Astrocyte (in vitro differentiated cells and primary cell): Measurements from ENCODE around the gene GNAQ. TPM values are rescaled to one million over a fixed set of nuclear protein-coding genes. Genes with fewer than 3 reads are reported as not detected.

Experiments
- DNase-seq: peaks from one replicate; pipeline ENCODE4 v3.0.0-alpha.2; 2010; ENCODE audit warnings: low read depth
- FAIRE-seq: peaks from 2 replicates; lab custom pipeline; 2011; peaks lifted over from hg19 to GRCh38; lab: Jason Lieb, UNC
- H2AFZ ChIP-seq: 2 replicates; pipeline ENCODE4 v1.6.0; 2012; ENCODE audit warnings: low read depth, low read length, inconsistent platforms
- H3K27ac ChIP-seq: 2 replicates; pipeline ENCODE4 v1.5.1; 2011; ENCODE audit warnings: low read depth, low read length, inconsistent platforms
- H3K27me3 ChIP-seq: 2 replicates; pipeline ENCODE4 v1.6.0; 2011; ENCODE audit warnings: low read length, inconsistent platforms; ENCODE audit not compliant: insufficient read depth
- H3K36me3 ChIP-seq: 2 replicates; pipeline ENCODE4 v1.5.1; 2011; ENCODE audit warnings: low read length, inconsistent platforms; ENCODE audit not compliant: insufficient read depth
- H3K4me1 ChIP-seq: 2 replicates; pipeline ENCODE4 v1.5.1; 2011; ENCODE audit warnings: low read length, inconsistent platforms; ENCODE audit not compliant: insufficient read depth
- H3K4me2 ChIP-seq: 2 replicates; pipeline ENCODE4 v1.6.0; 2012; ENCODE audit warnings: low read length, inconsistent platforms
- H3K4me3 ChIP-seq: 2 replicates; pipeline ENCODE4 v1.5.1; 2011; ENCODE audit warnings: low read depth, mild to moderate bottlenecking, low read length, inconsistent platforms; ENCODE audit not compliant: insufficient read depth
- H3K79me2 ChIP-seq: 2 replicates; pipeline ENCODE4 v1.6.0; 2012; ENCODE audit warnings: mild to moderate bottlenecking, low read length, inconsistent platforms; ENCODE audit not compliant: insufficient read depth
- H3K9ac ChIP-seq: 2 replicates; pipeline ENCODE4 v1.6.0; 2012; ENCODE audit warnings: mild to moderate bottlenecking, low read length, inconsistent platforms
- H3K9me3 ChIP-seq: 2 replicates; pipeline ENCODE4 v1.5.1; 2012; ENCODE audit warnings: low read depth, mild to moderate bottlenecking, low read length, inconsistent platforms; ENCODE audit not compliant: insufficient read depth
- H4K20me1 ChIP-seq: 2 replicates; pipeline ENCODE4 v1.6.0; 2012; ENCODE audit warnings: low read length, inconsistent platforms; ENCODE audit not compliant: insufficient read depth
- H3K27ac Mint-ChIP-seq: one replicate; pipeline ENCODE4 v1.8.0; 2021; ENCODE audit warnings: mild to moderate bottlenecking, mixed read lengths; ENCODE audit not compliant: unreplicated experiment
- H3K27me3 Mint-ChIP-seq: one replicate; pipeline ENCODE4 v1.8.0; 2021; ENCODE audit warnings: low read depth, mixed read lengths; ENCODE audit not compliant: unreplicated experiment
- H3K36me3 Mint-ChIP-seq: one replicate; pipeline ENCODE4 v1.8.0; 2021; ENCODE audit warnings: low read depth, mixed read lengths; ENCODE audit not compliant: unreplicated experiment
- H3K4me1 Mint-ChIP-seq: one replicate; pipeline ENCODE4 v1.8.0; 2021; ENCODE audit warnings: low read depth, mixed read lengths; ENCODE audit not compliant: unreplicated experiment
- H3K4me3 Mint-ChIP-seq: one replicate; pipeline ENCODE4 v1.8.0; 2021; ENCODE audit warnings: mild to moderate bottlenecking, moderate library complexity, mixed read lengths; ENCODE audit not compliant: unreplicated experiment
- H3K9me3 Mint-ChIP-seq: one replicate; pipeline ENCODE4 v1.8.0; 2021; ENCODE audit warnings: mild to moderate bottlenecking, mixed read lengths; ENCODE audit not compliant: unreplicated experiment
- CTCF ChIP-seq: IDR thresholded peaks from 2 replicates; pipeline ENCODE4 v1.5.1; 2011; ENCODE audit warnings: low read depth, mild to moderate bottlenecking, inconsistent platforms, low read length, moderate library complexity; ENCODE audit not compliant: insufficient read depth
- EZH2 ChIP-seq: IDR thresholded peaks from 2 replicates; pipeline ENCODE4 v1.6.1; 2012; ENCODE audit warnings: mild to moderate bottlenecking, low read length, inconsistent platforms; ENCODE audit not compliant: insufficient read depth
- total RNA-seq: library from RNA; stranded (reverse); gene quantifications from 2 replicates; pipeline ENCODE4 v1.2.1, GENCODE V29; 2021

Gene GNAQ
- total RNA-seq, 1 donor from 2014 or later = 74.9 TPM

GRCh38 chr9:78073722-78074121, 42.1 kb upstream of the GNAQ start:
- H3K9me3 Mint-ChIP-seq = peaks cover 23% of the 10 kb centered on the region
- Histone ChIP-seq H3K4me3 (no peak overlapping the region), H3K4me1 (no peaks in the 10 kb centered on the region), H3K27me3 (no peaks in the 10 kb centered on the region), H3K9me3 (no peaks in the 10 kb centered on the region), H2AFZ (no peak overlapping the region), H3K9ac (no peak overlapping the region), H3K36me3 (no peaks in the 10 kb centered on the region), H3K4me2 (no peak overlapping the region), H4K20me1 (no peaks in the 10 kb centered on the region), H3K27ac (no peak overlapping the region), H3K79me2 (no peaks in the 10 kb centered on the region)
- H3K27me3 Mint-ChIP-seq = no peaks in the 10 kb centered on the region
- DNase-seq (no peak), FAIRE-seq (no peak)
- TF ChIP-seq CTCF = no peak
- no peak for TF ChIP-seq EZH2
- H3K36me3 Mint-ChIP-seq = no peaks in the 10 kb centered on the region
- peaks cover 10% of the 10 kb centered on the region for H3K4me1 Mint-ChIP-seq
- no peak overlapping the region for H3K27ac Mint-ChIP-seq
- no peak overlapping the region for H3K4me3 Mint-ChIP-seq

GRCh38 chr9:78072586-78073199, 41.1 kb upstream of the GNAQ start:
- Mint-ChIP-seq H3K27me3 (no peaks in the 10 kb centered on the region), H3K9me3 (peaks cover 16% of the 10 kb centered on the region), H3K4me3 (no peak overlapping the region), H3K27ac (no peak overlapping the region), H3K36me3 (no peaks in the 10 kb centered on the region), H3K4me1 (peaks cover 10% of the 10 kb centered on the region)
- DNase-seq (no peak), FAIRE-seq (no peak)
- H4K20me1 ChIP-seq = no peaks in the 10 kb centered on the region
- H3K4me3 ChIP-seq = no peak overlapping the region
- no peak overlapping the region for H3K9ac ChIP-seq
- no peak overlapping the region for H3K4me2 ChIP-seq
- H3K4me1 ChIP-seq = no peaks in the 10 kb centered on the region
- no peaks in the 10 kb centered on the region for H3K27me3 ChIP-seq
- H3K27ac ChIP-seq = no peak overlapping the region
- no peak overlapping the region for H2AFZ ChIP-seq
- no peaks in the 10 kb centered on the region for H3K79me2 ChIP-seq
- TF ChIP-seq CTCF (no peak), EZH2 (no peak)
- H3K36me3 ChIP-seq = no peaks in the 10 kb centered on the region
- no peaks in the 10 kb centered on the region for H3K9me3 ChIP-seq

- Mint-ChIP-seq H3K27me3 (no peaks in the 10 kb centered on the region), H3K9me3 (peaks cover 4% of the 10 kb centered on the region), H3K27ac (no peak overlapping the region), H3K4me1 (peaks cover 10% of the 10 kb centered on the region), H3K4me3 (no peak overlapping the region), H3K36me3 (no peaks in the 10 kb centered on the region)
- no peak for FAIRE-seq
- TF ChIP-seq EZH2 = no peak
- no peak for TF ChIP-seq CTCF
- Histone ChIP-seq H4K20me1 (no peaks in the 10 kb centered on the region), H3K36me3 (no peaks in the 10 kb centered on the region), H3K4me3 (no peak overlapping the region), H3K79me2 (no peaks in the 10 kb centered on the region), H3K4me2 (no peak overlapping the region), H3K4me1 (no peaks in the 10 kb centered on the region), H3K27me3 (no peaks in the 10 kb centered on the region), H2AFZ (no peak overlapping the region), H3K27ac (no peak overlapping the region), H3K9me3 (no peaks in the 10 kb centered on the region), H3K9ac (no peak overlapping the region)
- DNase-seq = no peak
These were observed 38.9 kb upstream of the GNAQ start for GRCh38 chr9:78070521-78070920.
